HCT116 (cell line): ENCODE data around the gene TUNAR. TPM values are rescaled to one million over a fixed set of nuclear protein-coding genes. Genes with fewer than 3 reads are reported as not detected.
A peak's percentile ranks its signal among the peaks of the same experiment; 100 is the strongest.

Experiments
- ATAC-seq: fragments of 200-7000 bp; cut with Tn5 transposase; 2 replicates; pipeline ENCODE4 v1.9.1; 2020; ENCODE audit warnings: mild to moderate bottlenecking, moderate library complexity
- Bru-seq: library from RNA; stranded (reverse); fragments of 400-500 nt; gene quantifications from one replicate; lab custom pipeline; 2021; lab: Mats Ljungman, UMichigan
- BruChase-seq, 2 experiments: library from RNA; stranded (reverse); fragments of 400-500 nt; gene quantifications; one replicate each; lab custom pipeline; 2021; lab: Mats Ljungman, UMichigan
- BruUV-seq: library from RNA; stranded (reverse); fragments of 400-500 nt; replicated peaks from 2 replicates; lab custom pipeline; 2021; lab: Mats Ljungman, UMichigan
- CTCF ChIA-PET: fragments of 300-600 bp; sonication (Branson Sonifier 250); formaldehyde crosslinking; loops from one replicate; lab custom pipeline; 2021; ENCODE audit warnings: antibody characterized with exemption; lab: Charles Lee
- POLR2A ChIA-PET: fragments of 300-600, 350-600 bp; sonication (Branson Sonifier 250); formaldehyde crosslinking; loops from one replicate; lab custom pipeline; 2021; ENCODE audit warnings: antibody characterized with exemption; lab: Charles Lee
- RAD21 ChIA-PET, 2 experiments: fragments of 300-600 bp; sonication (Branson Sonifier 250); formaldehyde crosslinking; loops; one replicate each; lab custom pipeline; 2023; ENCODE audit warnings: low total read pairs in 2 of 2; ENCODE audit not compliant: uncharacterized antibody in 2 of 2, unreplicated experiment in 2 of 2, low non-redundant PET in 1 of 2; lab: Charles Lee
- DNase-seq: peaks from one replicate; pipeline ENCODE4 v3.0.0-alpha.2; 2010; ENCODE audit warnings: low read depth, low spot score
- H2AFZ ChIP-seq: fragments of 200-600 bp; shearing (Covaris generic), sonication (generic); 2 replicates; pipeline ENCODE4 v1.6.1; 2017; ENCODE audit warnings: low read depth, mixed run types, mixed read lengths, antibody characterized with exemption, low read length; ENCODE audit not compliant: poor library complexity, severe bottlenecking
- H3K27ac ChIP-seq: 2 replicates; pipeline ENCODE4 v1.5.1; 2012; ENCODE audit warnings: low read depth, low read length
- H3K27me3 ChIP-seq: fragments of 200-600 bp; sonication (generic); 2 replicates; pipeline ENCODE4 v1.6.1; 2016; ENCODE audit warnings: mixed run types, low read length, mixed read lengths; ENCODE audit not compliant: insufficient read depth
- H3K36me3 ChIP-seq, 2 experiments: fragments of 200-500 bp in 1 of 2; fragments of 200-600 bp in 1 of 2; sonication (Bioruptor generic) in 1 of 2; sonication (generic) in 1 of 2; 2 replicates each; pipeline versions ENCODE4 v1.5.1 to v1.6.1; 2014 to 2016; ENCODE audit warnings: low read length in 2 of 2, inconsistent platforms in 1 of 2, mixed read lengths in 1 of 2, mixed run types in 1 of 2; ENCODE audit not compliant: insufficient read depth in 2 of 2, control insufficient read depth in 1 of 2
- H3K4me1 ChIP-seq, 2 experiments: fragments of 200-600 bp in 1 of 2; sonication (generic) in 1 of 2; 2 replicates each; pipeline versions ENCODE4 v1.5.1 to v1.6.1; 2012 to 2017; ENCODE audit warnings: low read length in 2 of 2, inconsistent platforms in 1 of 2, mild to moderate bottlenecking in 1 of 2, mixed read lengths in 1 of 2, mixed run types in 1 of 2, moderate library complexity in 1 of 2; ENCODE audit not compliant: insufficient read depth in 2 of 2, control insufficient read depth in 1 of 2
- H3K4me2 ChIP-seq: fragments of 200-600 bp; sonication (generic); 2 replicates; pipeline ENCODE4 v1.6.1; 2017; ENCODE audit warnings: mixed run types, low read length, mixed read lengths
- H3K4me3 ChIP-seq, 2 experiments: fragments of 200-600 bp in 1 of 2; sonication (generic) in 1 of 2; replicated peaks in 1 of 2; 2 replicates each; pipeline ENCODE4 v1.5.1; 2011 to 2016; ENCODE audit warnings: low read length in 2 of 2, control low read depth in 1 of 2, low read depth in 1 of 2, mild to moderate bottlenecking in 1 of 2, mixed read lengths in 1 of 2, mixed run types in 1 of 2
- H3K79me2 ChIP-seq: fragments of 200-600 bp; sonication (generic); 2 replicates; pipeline ENCODE4 v1.6.1; 2017; ENCODE audit warnings: mild to moderate bottlenecking, mixed run types, low read length, moderate library complexity, mixed read lengths; ENCODE audit not compliant: insufficient read depth
- H3K9ac ChIP-seq: fragments of 200-600 bp; sonication (generic); 2 replicates; pipeline ENCODE4 v1.6.1; 2016; ENCODE audit warnings: low read length, mixed read lengths
- H3K9me2 ChIP-seq: fragments of 200-600 bp; sonication (generic), shearing (Covaris generic); 2 replicates; pipeline ENCODE4 v1.6.1; 2017; ENCODE audit warnings: mixed run types, mild to moderate bottlenecking, moderate library complexity; ENCODE audit not compliant: insufficient read depth
- H3K9me3 ChIP-seq, 2 experiments: fragments of 200-500 bp in 1 of 2; fragments of 200-600 bp in 1 of 2; sonication (Bioruptor generic) in 1 of 2; sonication (generic) in 1 of 2; 2 replicates each; pipeline ENCODE4 v1.6.1; 2014 to 2017; ENCODE audit warnings: low read length in 2 of 2, mixed read lengths in 2 of 2, inconsistent platforms in 1 of 2, low read depth in 1 of 2, mild to moderate bottlenecking in 1 of 2, mixed run types in 1 of 2, moderate library complexity in 1 of 2; ENCODE audit not compliant: control insufficient read depth in 1 of 2, insufficient read depth in 1 of 2
- H4K20me1 ChIP-seq: fragments of 200-600 bp; sonication (generic), shearing (Covaris generic); 2 replicates; pipeline ENCODE4 v1.6.1; 2017; ENCODE audit warnings: mixed run types, mild to moderate bottlenecking, moderate library complexity; ENCODE audit not compliant: insufficient read depth
- ELF1 ChIP-seq: IDR thresholded peaks from 2 replicates; pipeline ENCODE4 v1.6.1; 2012; ENCODE audit warnings: low read depth, borderline replicate concordance
- JUND ChIP-seq: IDR thresholded peaks from 2 replicates; pipeline ENCODE4 v1.6.1; 2012
- RAD21 ChIP-seq: IDR thresholded peaks from 2 replicates; pipeline ENCODE4 v1.6.1; 2012; ENCODE audit warnings: low read depth, mild to moderate bottlenecking
- SIN3A ChIP-seq: IDR thresholded peaks from 2 replicates; pipeline ENCODE4 v1.6.1; 2012; ENCODE audit warnings: low read depth
- SP1 ChIP-seq: IDR thresholded peaks from 2 replicates; pipeline ENCODE4 v1.6.1; 2012; ENCODE audit warnings: low read depth
- TCF7L2 ChIP-seq: IDR thresholded peaks from 2 replicates; pipeline ENCODE4 v1.7.0; 2011; ENCODE audit warnings: borderline replicate concordance, inconsistent platforms; ENCODE audit not compliant: insufficient read depth, insufficient read length; ENCODE audit errors: extremely low read depth
- ZFX ChIP-seq: fragments of 450-650 bp; IDR thresholded peaks from 2 replicates; pipeline ENCODE4 v1.6.1; 2017
- ZNF274 ChIP-seq: fragments of 200-500 bp; sonication (Bioruptor generic); IDR thresholded peaks from 2 replicates; pipeline ENCODE4 v1.6.1; 2014; ENCODE audit warnings: mild to moderate bottlenecking, low read depth, low read length, inconsistent platforms
- intact Hi-C: fragments of 100-400 bp; cut with micrococcal nuclease; formaldehyde crosslinking; loops from 2 replicates; pipeline ENCODE4 v1.10.0; 2022
- long read RNA-seq: library from polyadenylated mRNA; unstranded; transcript quantifications from one replicate; pipeline ENCODE4 v2.0.0, GENCODE V29; 2021; ENCODE audit not compliant: unreplicated experiment
- polyA plus RNA-seq: library from polyadenylated mRNA; unstranded; fragments of >200 nt; gene quantifications from 2 replicates; pipeline ENCODE4 v1.2.1, GENCODE V29; 2012; ENCODE audit warnings: missing spikeins
- total RNA-seq: library from RNA; stranded (reverse); gene quantifications from one replicate; pipeline ENCODE4 v1.2.1, GENCODE V29; 2021; ENCODE audit not compliant: unreplicated experiment
- TF ChIP-seq, protein P1 (sequence below): IDR thresholded peaks from 2 replicates; pipeline ENCODE4 v1.6.1; 2012; ENCODE audit warnings: low read depth
- TF ChIP-seq, protein P2 (sequence below): IDR thresholded peaks from 2 replicates; pipeline ENCODE4 v1.6.1; 2011; ENCODE audit warnings: mild to moderate bottlenecking, low read length, moderate library complexity; ENCODE audit not compliant: insufficient replicate concordance; ENCODE audit errors: extremely low read depth

Gene TUNAR
- total RNA-seq, result not detected
- polyA plus RNA-seq, result not detected in 2 replicates
- percentile 8 among the genes with signal in this experiment for Bru-seq, nascent RNA
- not detected for BruChase-seq, experiment 1, labeled RNA remaining after a 6-hour chase
- BruChase-seq, experiment 2, labeled RNA remaining after a 2-hour chase, result percentile 4 among the genes with signal in this experiment
- long read RNA-seq, result 0 reads

DNA sequence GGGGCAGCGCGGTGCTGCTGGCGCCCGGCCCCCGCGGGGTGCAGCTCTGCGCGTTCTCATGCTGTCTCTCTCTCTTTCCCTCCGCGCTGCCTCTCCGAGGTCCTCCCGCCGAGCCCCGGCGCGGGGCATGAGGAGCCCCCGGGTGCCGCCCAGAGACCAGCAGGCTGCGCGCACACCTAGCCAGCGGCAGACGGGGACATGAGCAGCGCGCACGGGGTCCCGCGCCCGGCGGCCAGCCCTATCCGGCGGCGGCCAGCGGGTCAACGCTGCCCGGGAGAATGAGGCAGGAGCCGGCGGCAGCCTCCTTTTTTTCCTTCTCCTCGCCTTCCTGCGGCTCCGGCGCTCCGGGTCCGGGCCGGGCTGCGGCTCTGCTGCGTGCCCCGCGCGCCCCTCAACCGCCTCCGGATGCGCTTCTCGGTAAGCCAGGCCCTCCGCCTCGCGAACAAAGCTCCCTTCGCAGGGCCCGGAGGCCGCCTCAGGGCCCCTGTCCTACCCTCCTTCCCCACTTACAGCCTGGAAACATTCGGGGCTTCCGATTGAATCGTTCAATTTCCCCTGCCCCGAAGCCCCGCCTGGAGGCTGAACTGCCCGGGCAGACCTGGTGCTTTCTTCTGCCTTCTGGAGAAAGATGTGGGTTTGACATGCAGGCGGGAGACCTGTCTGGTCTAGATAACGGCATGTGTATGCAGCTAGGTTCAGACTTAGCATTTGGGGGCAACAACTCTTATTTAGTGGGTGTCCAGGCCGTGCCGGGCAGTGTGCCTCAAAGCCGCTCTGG is at the start of gene TUNAR:
Gene TUNAR, plus strand, starts transcription at position 72 of the 778 bp plus-strand sequence.
- ChIA-PET POLR2A (no interaction called here), CTCF (no interaction called here), RAD21 (no interaction called here)
- peaks cover 56% of the 10 kb centered on the region for H3K27me3 ChIP-seq
- H3K79me2 ChIP-seq, result no peaks in the 10 kb centered on the region
- H3K27ac ChIP-seq, result no peak within 1 kb of the TSS
- no peak within 1 kb of the TSS for H3K9ac ChIP-seq
- H3K36me3 ChIP-seq, result no peaks in the 10 kb centered on the region
- no peak for ATAC-seq
- BruUV-seq, result no TSS peak
- intact Hi-C loops, result no loop called here
- TF ChIP-seq RAD21 (no peak), ELF1 (no peak)
- no peaks in the 10 kb centered on the region for H3K9me2 ChIP-seq
- H3K4me3 ChIP-seq, result no peak within 1 kb of the TSS
- no peaks in the 10 kb centered on the region for H3K9me3 ChIP-seq
- no peaks in the 10 kb centered on the region for H3K4me1 ChIP-seq
- no peaks in the 10 kb centered on the region for H4K20me1 ChIP-seq
- no peak within 1 kb of the TSS for H3K4me2 ChIP-seq
- no peak within 1 kb of the TSS for H2AFZ ChIP-seq
- DNase-seq, result no peak

DNA sequence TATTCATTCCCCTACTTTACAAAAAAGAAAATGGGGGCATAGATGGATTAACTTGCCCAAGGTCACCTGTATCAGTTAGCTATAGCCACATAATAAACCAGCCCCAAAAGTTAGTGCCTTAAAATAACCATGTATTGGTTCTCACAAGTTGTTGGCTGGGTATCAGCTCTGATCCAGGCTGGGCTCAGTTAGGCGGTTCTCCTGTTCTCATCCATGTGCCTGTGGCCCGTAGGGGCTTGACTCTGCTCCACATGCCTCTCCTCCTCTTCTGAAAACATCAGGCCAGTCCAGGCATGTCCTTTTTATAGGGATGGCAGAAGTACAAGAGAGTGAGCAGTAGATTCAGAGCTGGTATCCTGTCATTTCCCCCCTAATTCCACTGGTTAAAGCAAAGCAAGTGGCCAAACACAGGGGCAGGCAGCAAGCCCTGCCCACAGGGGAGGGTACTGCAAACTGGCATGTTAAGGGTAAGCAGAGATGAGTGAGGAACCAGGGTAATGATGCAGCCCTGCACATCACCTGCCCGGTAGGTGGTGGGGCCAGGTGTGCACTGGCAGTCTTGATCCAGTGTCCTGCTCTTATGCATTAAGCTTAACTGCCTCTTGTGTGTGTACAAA is 47.9 kb upstream of the TUNAR start:
- no peaks in the 10 kb centered on the region for H3K9me3 ChIP-seq
- H3K79me2 ChIP-seq, result no peaks in the 10 kb centered on the region
- no TSS peak for BruUV-seq
- H3K9ac ChIP-seq, result no peak overlapping the region
- H2AFZ ChIP-seq, result no peak overlapping the region
- POLR2A ChIA-PET, result no interaction called here
- ATAC-seq, result no peak
- intact Hi-C loops, result no loop called here
- H3K9me2 ChIP-seq, result no peaks in the 10 kb centered on the region
- peaks cover 23% of the 10 kb centered on the region; the same call in 1 of the 2 replicates for H3K27me3 ChIP-seq
- DNase-seq, result no peak
- CTCF ChIA-PET, result no interaction called here
- RAD21 ChIA-PET, result no interaction called here
- H3K4me3 ChIP-seq, result no peak overlapping the region
- no peaks in the 10 kb centered on the region for H4K20me1 ChIP-seq
- TF ChIP-seq, protein P1, sequence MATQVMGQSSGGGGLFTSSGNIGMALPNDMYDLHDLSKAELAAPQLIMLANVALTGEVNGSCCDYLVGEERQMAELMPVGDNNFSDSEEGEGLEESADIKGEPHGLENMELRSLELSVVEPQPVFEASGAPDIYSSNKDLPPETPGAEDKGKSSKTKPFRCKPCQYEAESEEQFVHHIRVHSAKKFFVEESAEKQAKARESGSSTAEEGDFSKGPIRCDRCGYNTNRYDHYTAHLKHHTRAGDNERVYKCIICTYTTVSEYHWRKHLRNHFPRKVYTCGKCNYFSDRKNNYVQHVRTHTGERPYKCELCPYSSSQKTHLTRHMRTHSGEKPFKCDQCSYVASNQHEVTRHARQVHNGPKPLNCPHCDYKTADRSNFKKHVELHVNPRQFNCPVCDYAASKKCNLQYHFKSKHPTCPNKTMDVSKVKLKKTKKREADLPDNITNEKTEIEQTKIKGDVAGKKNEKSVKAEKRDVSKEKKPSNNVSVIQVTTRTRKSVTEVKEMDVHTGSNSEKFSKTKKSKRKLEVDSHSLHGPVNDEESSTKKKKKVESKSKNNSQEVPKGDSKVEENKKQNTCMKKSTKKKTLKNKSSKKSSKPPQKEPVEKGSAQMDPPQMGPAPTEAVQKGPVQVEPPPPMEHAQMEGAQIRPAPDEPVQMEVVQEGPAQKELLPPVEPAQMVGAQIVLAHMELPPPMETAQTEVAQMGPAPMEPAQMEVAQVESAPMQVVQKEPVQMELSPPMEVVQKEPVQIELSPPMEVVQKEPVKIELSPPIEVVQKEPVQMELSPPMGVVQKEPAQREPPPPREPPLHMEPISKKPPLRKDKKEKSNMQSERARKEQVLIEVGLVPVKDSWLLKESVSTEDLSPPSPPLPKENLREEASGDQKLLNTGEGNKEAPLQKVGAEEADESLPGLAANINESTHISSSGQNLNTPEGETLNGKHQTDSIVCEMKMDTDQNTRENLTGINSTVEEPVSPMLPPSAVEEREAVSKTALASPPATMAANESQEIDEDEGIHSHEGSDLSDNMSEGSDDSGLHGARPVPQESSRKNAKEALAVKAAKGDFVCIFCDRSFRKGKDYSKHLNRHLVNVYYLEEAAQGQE, result no peak
- TF ChIP-seq TCF7L2, result no peak
- TF ChIP-seq ZNF274, result no peak
- no peak for TF ChIP-seq ZFX
- TF ChIP-seq SP1, result no peak
- no peak for TF ChIP-seq SIN3A
- TF ChIP-seq JUND, result no peak
- no peak for TF ChIP-seq ELF1
- TF ChIP-seq, protein P2, sequence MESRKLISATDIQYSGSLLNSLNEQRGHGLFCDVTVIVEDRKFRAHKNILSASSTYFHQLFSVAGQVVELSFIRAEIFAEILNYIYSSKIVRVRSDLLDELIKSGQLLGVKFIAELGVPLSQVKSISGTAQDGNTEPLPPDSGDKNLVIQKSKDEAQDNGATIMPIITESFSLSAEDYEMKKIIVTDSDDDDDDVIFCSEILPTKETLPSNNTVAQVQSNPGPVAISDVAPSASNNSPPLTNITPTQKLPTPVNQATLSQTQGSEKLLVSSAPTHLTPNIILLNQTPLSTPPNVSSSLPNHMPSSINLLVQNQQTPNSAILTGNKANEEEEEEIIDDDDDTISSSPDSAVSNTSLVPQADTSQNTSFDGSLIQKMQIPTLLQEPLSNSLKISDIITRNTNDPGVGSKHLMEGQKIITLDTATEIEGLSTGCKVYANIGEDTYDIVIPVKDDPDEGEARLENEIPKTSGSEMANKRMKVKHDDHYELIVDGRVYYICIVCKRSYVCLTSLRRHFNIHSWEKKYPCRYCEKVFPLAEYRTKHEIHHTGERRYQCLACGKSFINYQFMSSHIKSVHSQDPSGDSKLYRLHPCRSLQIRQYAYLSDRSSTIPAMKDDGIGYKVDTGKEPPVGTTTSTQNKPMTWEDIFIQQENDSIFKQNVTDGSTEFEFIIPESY, result no peak
- H3K27ac ChIP-seq, result no peak overlapping the region
- no peaks in the 10 kb centered on the region for H3K4me1 ChIP-seq
- H3K36me3 ChIP-seq, result no peaks in the 10 kb centered on the region
- H3K4me2 ChIP-seq, result no peak overlapping the region
